HG03378 (cell line): ENCODE data around the gene MPC1L.
A peak's percentile ranks its signal among the peaks of the same experiment; 100 is the strongest.

Experiments
- ATAC-seq: cut with Tn5 transposase; IDR thresholded peaks from one replicate; pipeline ENCODE4 v1.9.1; 2021; ENCODE audit warnings: mild to moderate bottlenecking, moderate library complexity; ENCODE audit not compliant: unreplicated experiment

MPC1L gene

GRCh38 chrX:40625294-40625693 is 2.1 kb downstream of the MPC1L start:
- ATAC-seq: no peak

GRCh38 chrX:40628506-40628905 is 5.3 kb downstream of the MPC1L start:
- ATAC-seq: no peak

- ATAC-seq: no peak
Observed at GRCh38 chrX:40632199-40632598, 9.0 kb downstream of the MPC1L start.

GRCh38 chrX:40637687-40638086 is 14.5 kb downstream of the MPC1L start:
- no peak for ATAC-seq

- ATAC-seq: no peak
Observed at GRCh38 chrX:40644176-40644575, 20.9 kb downstream of the MPC1L start.

GRCh38 chrX:40644821-40645358 is 21.7 kb downstream of the MPC1L start:
- ATAC-seq: peak; percentile 38

GRCh38 chrX:40646489-40647306 is 23.5 kb downstream of the MPC1L start:
- ATAC-seq: peak; percentile 10

- ATAC-seq: peak; percentile 73
Observed at GRCh38 chrX:40647307-40648197, 24.3 kb downstream of the MPC1L start, which contains the start of gene CXorf38. Gene CXorf38, minus strand, starts transcription at chrX:40647561. Its CDS starts 41 bp downstream, at chrX:40647520.

- ATAC-seq: no peak
Observed at GRCh38 chrX:40651620-40652223, 28.5 kb downstream of the MPC1L start.

- no peak for ATAC-seq
Observed at GRCh38 chrX:40652664-40653063, 29.4 kb downstream of the MPC1L start.

GRCh38 chrX:40653535-40653934 is 30.3 kb downstream of the MPC1L start:
- no peak for ATAC-seq

GRCh38 chrX:40660381-40660780 is 37.2 kb downstream of the MPC1L start:
- no peak for ATAC-seq

GRCh38 chrX:40661489-40661888 is 38.3 kb downstream of the MPC1L start:
- no peak for ATAC-seq

GRCh38 chrX:40663078-40663740 is 40.0 kb downstream of the MPC1L start:
- peak; percentile 60 for ATAC-seq

GRCh38 chrX:40663880-40664630 is 40.8 kb downstream of the MPC1L start:
- ATAC-seq: no peak

GRCh38 chrX:40671126-40671525 is 47.9 kb downstream of the MPC1L start:
- no peak for ATAC-seq
